Endothelial cell of umbilical vein (primary cell): ENCODE results near the gene PRKCZ. TPM values are rescaled to one million over a fixed set of nuclear protein-coding genes. Genes with fewer than 3 reads are reported as not detected.

Experiments
- BruUV-seq: library from RNA; stranded (reverse); fragments of 400-500 nt; replicated peaks from 2 replicates; lab custom pipeline; 2021; lab: Mats Ljungman, UMichigan
- CTCF ChIA-PET: fragments of 300-600, 350-600 bp; sonication (Branson Sonifier 250); formaldehyde crosslinking; loops from one replicate; lab custom pipeline; 2021; ENCODE audit warnings: antibody characterized with exemption, inconsistent platforms; lab: Charles Lee
- POLR2A ChIA-PET: fragments of 300-600, 350-600 bp; sonication (Branson Sonifier 250); formaldehyde crosslinking; loops from one replicate; lab custom pipeline; 2021; ENCODE audit warnings: antibody characterized with exemption, inconsistent platforms; lab: Charles Lee
- DNase-seq: peaks from one replicate; pipeline ENCODE4 v3.0.0-alpha.2; 2011; ENCODE audit warnings: low read depth, low spot score
- FAIRE-seq: peaks from 2 replicates; lab custom pipeline; 2011; peaks lifted over from hg19 to GRCh38; lab: Jason Lieb, UNC
- H2AFZ ChIP-seq: 2 replicates; pipeline ENCODE4 v1.6.0; 2012; ENCODE audit warnings: low read depth, low read length, control low read depth, inconsistent platforms
- H3K27ac ChIP-seq: 2 replicates; pipeline ENCODE4 v1.5.1; 2011; ENCODE audit warnings: low read depth, mild to moderate bottlenecking, control low read depth, low read length, moderate library complexity; ENCODE audit not compliant: insufficient read depth
- H3K27me3 ChIP-seq, 2 experiments: 2 replicates each; pipeline versions ENCODE4 v1.6.0 to v1.6.1; 2011; ENCODE audit warnings: low read length in 2 of 2, mixed read lengths in 1 of 2; ENCODE audit not compliant: control insufficient read depth in 2 of 2, insufficient read depth in 2 of 2
- H3K36me3 ChIP-seq, 2 experiments: 2 replicates in 1 of 2; 3 replicates in 1 of 2; pipeline ENCODE4 v1.5.1; 2011; ENCODE audit warnings: low read length in 2 of 2, mild to moderate bottlenecking in 1 of 2, moderate library complexity in 1 of 2; ENCODE audit not compliant: control insufficient read depth in 2 of 2, insufficient read depth in 2 of 2; ENCODE audit errors: extremely low read depth in 1 of 2
- H3K4me1 ChIP-seq: 3 replicates; pipeline ENCODE4 v1.5.1; 2011; ENCODE audit warnings: mild to moderate bottlenecking, low read length; ENCODE audit not compliant: control insufficient read depth, insufficient read depth; ENCODE audit errors: extremely low read depth
- H3K4me2 ChIP-seq: 2 replicates; pipeline ENCODE4 v1.6.1; 2011; ENCODE audit warnings: low read length, control low read depth, mixed read lengths; ENCODE audit not compliant: insufficient read depth
- H3K4me3 ChIP-seq, 3 experiments: fragments of 200-600 bp in 1 of 3; sonication (generic), shearing (Covaris generic) in 1 of 3; replicated peaks in 1 of 3; 2 replicates each; pipeline ENCODE4 v1.5.1; 2011 to 2016; ENCODE audit warnings: control low read depth in 3 of 3, low read length in 3 of 3, mild to moderate bottlenecking in 2 of 3, inconsistent platforms in 1 of 3, low read depth in 1 of 3, moderate library complexity in 1 of 3; ENCODE audit not compliant: insufficient read depth in 1 of 3
- H3K79me2 ChIP-seq: 2 replicates; pipeline ENCODE4 v1.6.0; 2012; ENCODE audit warnings: low read length, inconsistent platforms; ENCODE audit not compliant: control insufficient read depth, insufficient read depth
- H3K9ac ChIP-seq: replicated peaks from 2 replicates; pipeline ENCODE3; 2011; ENCODE audit warnings: low read length, control low read depth; ENCODE audit not compliant: insufficient read depth; ENCODE audit errors: extremely low read depth
- H3K9me1 ChIP-seq: replicated peaks from 3 replicates; pipeline ENCODE4 v1.6.0; 2011; ENCODE audit warnings: mild to moderate bottlenecking, low read length; ENCODE audit not compliant: control insufficient read depth, insufficient read depth; ENCODE audit errors: extremely low read depth
- H3K9me3 ChIP-seq: replicated peaks from 2 replicates; pipeline ENCODE4 v1.5.1; 2012; ENCODE audit warnings: low read length, inconsistent platforms; ENCODE audit not compliant: control insufficient read depth, insufficient read depth
- H4K20me1 ChIP-seq: replicated peaks from 2 replicates; pipeline ENCODE3; 2011; ENCODE audit warnings: mild to moderate bottlenecking, low read length; ENCODE audit not compliant: control insufficient read depth, insufficient read depth; ENCODE audit errors: extremely low read depth
- CTCF ChIP-seq, 2 donors: IDR thresholded peaks; 1 replicate in 1 of 2; 2 replicates in 1 of 2; pipeline ENCODE4 v1.5.1; 2011; ENCODE audit warnings: low read length in 2 of 2, mild to moderate bottlenecking in 2 of 2, moderate library complexity in 2 of 2, control low read depth in 1 of 2, inconsistent platforms in 1 of 2, low read depth in 1 of 2; ENCODE audit not compliant: insufficient read depth in 1 of 2; ENCODE audit errors: extremely low read depth in 1 of 2
- EZH2 ChIP-seq: IDR thresholded peaks from 2 replicates; pipeline ENCODE4 v1.6.1; 2012; ENCODE audit warnings: borderline replicate concordance, low read depth, mild to moderate bottlenecking, moderate library complexity, low read length, inconsistent platforms; ENCODE audit not compliant: severe bottlenecking
- FOS ChIP-seq: IDR thresholded peaks from 2 replicates; pipeline ENCODE4 v1.6.1; 2011; ENCODE audit warnings: mild to moderate bottlenecking, low read length, moderate library complexity, borderline replicate concordance; ENCODE audit not compliant: insufficient read depth
- GATA2 ChIP-seq: IDR thresholded peaks from 2 replicates; pipeline ENCODE4 v1.7.0; 2011; ENCODE audit warnings: low read depth, mild to moderate bottlenecking, moderate library complexity, mixed read lengths, low read length; ENCODE audit not compliant: insufficient read length, insufficient read depth
- JUN ChIP-seq: IDR thresholded peaks from 2 replicates; pipeline ENCODE4 v1.6.1; 2011; ENCODE audit warnings: borderline replicate concordance, low read depth; ENCODE audit not compliant: insufficient read length, insufficient read depth
- MAX ChIP-seq: IDR thresholded peaks from 2 replicates; pipeline ENCODE4 v1.6.1; 2011; ENCODE audit not compliant: insufficient read depth, insufficient read length
- MYC ChIP-seq: IDR thresholded peaks from one replicate; pipeline ENCODE4 v1.6.1; 2011; ENCODE audit warnings: mild to moderate bottlenecking, low read depth, low read length
- POLR2A ChIP-seq: IDR thresholded peaks from 2 replicates; pipeline ENCODE4 v1.6.1; 2012; ENCODE audit warnings: low read depth, mild to moderate bottlenecking, control low read depth, low read length
- POLR2AphosphoS5 ChIP-seq: IDR thresholded peaks from 2 replicates; pipeline ENCODE4 v1.6.1; 2012; ENCODE audit warnings: low read depth, mild to moderate bottlenecking, control low read depth, low read length, moderate library complexity; ENCODE audit not compliant: insufficient read depth
- dilution Hi-C: fragments of 300-500 bp; cut with MboI; formaldehyde crosslinking; loops from one replicate; pipeline ENCODE4 v1.15.0; 2019; ENCODE audit warnings: low sequenced_read_pairs; ENCODE audit not compliant: extremely low pct_ligation_motif_present
- intact Hi-C: fragments of 100-400 bp; cut with micrococcal nuclease; formaldehyde crosslinking; loops from one replicate; pipeline ENCODE4 v1.10.0; 2022
- polyA plus RNA-seq, 4 experiments: library from polyadenylated mRNA; depleted of rRNA in 3 of 4; stranded (reverse) in 3 of 4; unstranded in 1 of 4; fragments of >200 nt; gene quantifications; 2 replicates each; pipeline versions ENCODE4 v1.2.1 to v1.2.3, GENCODE V29; 2011 to 2012; ENCODE audit warnings: missing spikeins in 1 of 4
- total RNA-seq: library from RNA; stranded (reverse); gene quantifications from 2 replicates; pipeline ENCODE4 v1.2.3, GENCODE V29; 2021

Gene PRKCZ
- total and polyA plus RNA-seq, 2 donors (not counting 3 experiments of a cell fraction or from before 2014, with no cell fraction given), result 0.22 to 1.7 TPM

- CTCF ChIA-PET, result no interaction called here
- TF ChIP-seq FOS, result no peak
- no peak for TF ChIP-seq MYC
- no peak for TF ChIP-seq MAX
- no peak for TF ChIP-seq JUN
- no peak for TF ChIP-seq POLR2AphosphoS5
- no peak for TF ChIP-seq EZH2
- TF ChIP-seq CTCF (IDR thresholded peaks at IDR 0.05; ENCODE audit: extremely low read depth in 1 of 2, insufficient read depth in 1 of 2, low read depth in 1 of 2, low read length in 2 of 2), result no peak
- TF ChIP-seq POLR2A, result no peak
- no peak for TF ChIP-seq GATA2
- H3K27me3 ChIP-seq, result peaks cover 5 to 17% of the 10 kb centered on the region in 2 experiments
- FAIRE-seq (no peak), DNase-seq (no peak)
- no peaks in the 10 kb centered on the region for H3K9me3 ChIP-seq
- no peak overlapping the region for H3K4me3 ChIP-seq
- H3K79me2 ChIP-seq, result no peaks in the 10 kb centered on the region
- dilution Hi-C loops (no loop called here), intact Hi-C loops (no loop called here)
- no peak overlapping the region for H3K9ac ChIP-seq
- no peak overlapping the region for H3K27ac ChIP-seq
- H4K20me1 ChIP-seq, result no peaks in the 10 kb centered on the region
- POLR2A ChIA-PET, result no interaction called here
- H3K4me1 ChIP-seq, result no peaks in the 10 kb centered on the region
- H3K4me2 ChIP-seq, result no peak overlapping the region
- no peak overlapping the region for H2AFZ ChIP-seq
- no TSS peak for BruUV-seq
- H3K36me3 ChIP-seq, result no peaks in the 10 kb centered on the region
- H3K9me1 ChIP-seq, result no peaks in the 10 kb centered on the region
These were observed 49.4 kb upstream of the PRKCZ start for GRCh38 chr1:2000850-2001249.
